Stimulated activated CD8-positive, alpha-beta memory T cell treated with anti-CD3 and anti-CD28 coated beads, Interleukin-15, amount 100 ng/mL, for 1 hour (primary cell): ENCODE data around the gene RFPL2.
"Not testable (repeated sequence)": the region's sequence is repeated elsewhere in the genome, so short reads cannot be mapped to it uniquely, and the experiment has no call there.

Source experiments
- DNase-seq: peaks from one replicate; pipeline ENCODE4 v3.0.0-alpha.2; 2020; ENCODE audit warnings: low read depth

The RFPL2 gene

DNA sequence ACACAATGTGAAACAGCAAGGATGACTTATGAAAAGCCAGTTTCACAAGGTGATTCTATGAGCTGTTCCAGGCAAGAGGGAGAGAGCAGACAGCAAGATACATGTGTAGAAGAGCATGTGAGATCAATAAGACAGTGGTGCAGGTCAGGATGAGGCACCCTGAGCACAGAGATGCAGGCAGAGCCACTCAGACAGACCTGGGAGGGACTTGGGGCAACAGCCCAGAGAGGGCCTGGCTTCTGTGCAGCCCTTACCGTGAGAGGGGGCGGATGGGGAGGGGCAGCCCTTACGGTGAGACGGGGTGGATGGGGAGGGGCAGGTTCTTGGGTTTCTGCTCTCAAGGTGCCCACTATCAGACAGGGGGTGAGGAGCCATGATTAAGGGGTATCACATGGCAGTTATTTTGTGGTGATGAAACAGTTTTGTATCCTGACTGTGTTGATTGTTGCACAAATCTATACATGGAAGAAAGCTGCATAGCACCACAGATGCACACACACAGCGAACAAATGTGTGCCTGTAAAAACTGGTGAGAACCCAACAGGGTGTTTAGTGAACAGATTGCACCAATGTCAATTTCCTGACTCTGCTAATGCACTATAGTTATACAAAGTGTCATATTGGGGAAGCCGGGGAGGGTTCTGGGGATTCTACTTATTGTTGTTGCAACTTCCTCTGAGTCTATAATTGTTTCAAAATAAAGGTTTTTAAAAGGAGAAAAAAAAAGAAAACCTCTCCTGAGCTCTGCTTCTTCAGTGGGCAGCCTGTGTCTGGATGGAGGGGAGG is 40.6 kb downstream of the RFPL2 start:
- no peak for DNase-seq

DNA sequence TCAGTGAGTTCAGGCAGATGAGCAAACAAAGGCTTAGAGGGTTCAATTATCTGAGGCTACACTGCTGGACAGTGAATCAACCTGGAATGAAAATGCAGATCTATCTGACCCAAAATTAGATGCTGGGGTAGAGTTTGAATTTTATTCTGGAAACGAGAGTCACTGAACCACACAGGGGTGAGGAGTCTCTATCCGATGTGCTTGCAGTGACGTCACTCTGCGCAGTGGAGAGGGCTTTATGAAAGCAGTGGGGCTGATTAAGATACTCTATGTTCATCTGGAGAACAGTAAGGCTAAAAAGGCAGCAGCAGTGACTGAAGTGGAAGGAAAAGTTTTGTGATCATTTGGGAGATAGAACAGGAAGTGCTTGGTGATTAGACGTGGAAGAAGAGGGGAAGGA is 44.5 kb downstream of the RFPL2 start:
- DNase-seq = not testable (repeated sequence)

DNA sequence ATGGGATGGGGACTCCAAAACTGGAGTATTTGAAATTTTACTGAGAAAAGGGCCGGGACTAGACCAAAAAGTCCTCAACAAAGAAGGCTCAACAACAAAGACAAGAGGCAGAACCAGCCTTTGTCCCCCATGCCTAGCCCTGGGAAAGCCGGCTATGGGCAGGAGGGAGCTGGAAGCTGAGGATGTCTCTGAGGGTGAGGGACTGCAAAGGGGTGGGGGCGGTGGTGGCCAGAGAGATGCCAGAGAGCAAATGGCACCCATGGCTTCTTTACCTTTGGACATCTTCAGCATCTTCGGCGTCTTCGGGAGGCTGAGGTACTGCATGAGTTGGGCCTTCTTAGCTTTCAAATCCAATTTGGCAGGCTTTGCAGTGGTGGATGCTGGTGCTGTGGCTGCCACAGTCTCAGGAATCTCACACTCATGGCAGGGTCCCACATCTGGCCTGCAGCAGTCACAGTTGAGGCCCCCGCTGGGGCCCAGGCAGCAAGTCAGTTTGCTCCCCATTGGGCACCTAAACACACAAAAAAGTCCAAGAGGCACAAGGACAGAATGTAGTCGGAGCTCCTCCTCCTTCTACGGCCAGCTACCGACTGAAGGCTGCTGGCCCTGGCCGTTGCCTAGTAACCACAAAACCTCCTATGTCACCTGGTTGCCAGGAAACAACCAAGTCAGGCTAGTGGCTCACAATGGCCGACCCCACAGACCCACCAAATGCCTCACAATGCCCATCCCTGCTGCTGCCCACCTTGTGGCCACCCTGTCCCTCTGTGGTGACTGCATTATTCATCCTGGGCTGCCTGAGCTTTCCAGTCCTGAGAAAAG is 46.0 kb downstream of the RFPL2 start, which contains the start of gene C22orf42:
Gene C22orf42 (minus strand): TSS at position 592 of the 822 bp plus-strand sequence. CDS start 88 bp downstream, at position 504.
- no peak for DNase-seq

DNA sequence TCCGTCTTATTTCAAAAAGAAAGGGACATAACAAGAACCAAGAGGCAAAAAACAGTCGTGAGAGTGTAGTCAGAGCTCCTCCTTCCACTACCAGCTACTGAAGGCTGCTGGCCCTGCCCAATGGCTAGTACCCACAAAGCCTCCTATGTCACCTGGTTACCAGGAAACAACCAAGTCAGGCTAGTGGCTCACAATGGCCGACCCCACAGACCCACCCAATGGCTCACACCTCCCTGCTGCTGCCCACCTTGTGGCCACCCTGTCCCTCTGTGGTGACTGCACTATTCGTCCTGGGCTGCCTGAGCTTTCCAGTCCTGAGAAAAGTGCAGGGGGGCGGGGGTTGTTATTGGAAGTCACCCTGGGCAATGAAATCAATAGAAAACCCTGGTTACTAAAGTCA is 47.2 kb downstream of the RFPL2 start:
- not testable (repeated sequence) for DNase-seq

DNA sequence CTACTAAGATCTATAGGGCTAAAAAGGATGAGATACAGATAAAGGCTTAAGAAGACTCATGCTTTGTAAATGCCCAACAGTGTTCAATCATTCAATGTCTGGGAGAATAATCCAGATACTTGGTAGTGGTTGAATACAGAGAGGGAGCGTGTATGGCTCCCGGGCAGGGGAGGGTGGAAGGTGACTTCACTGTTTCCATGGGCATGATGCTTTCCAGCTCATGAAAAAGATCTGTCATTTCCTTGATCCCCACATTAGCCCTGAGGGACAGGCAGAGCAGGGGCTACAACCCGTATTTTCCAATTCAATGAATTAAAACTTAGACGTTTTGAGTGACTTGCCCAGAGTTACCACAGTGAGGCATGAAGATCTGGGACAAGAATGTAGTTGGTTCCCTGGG is 50.1 kb downstream of the RFPL2 start:
- not testable (repeated sequence) for DNase-seq

DNA sequence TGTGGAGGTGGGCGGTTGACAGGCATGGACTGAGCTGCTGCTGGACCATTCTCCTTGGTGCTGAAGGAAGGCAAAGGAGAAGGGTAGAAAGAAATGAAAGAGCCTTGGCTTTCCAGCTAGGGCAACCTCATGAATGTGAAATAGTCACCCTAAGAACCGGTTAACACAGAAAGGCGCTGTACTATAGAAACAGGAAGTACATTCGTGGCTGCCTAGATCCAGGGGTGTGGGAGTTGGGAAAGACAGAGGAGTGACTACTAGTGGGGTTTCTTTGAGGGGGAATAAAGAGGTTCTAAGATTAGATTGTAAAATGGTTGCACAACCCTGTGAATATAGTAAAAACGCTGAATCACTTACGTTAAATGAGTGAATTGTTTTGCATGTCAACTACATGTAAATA is 53.2 kb downstream of the RFPL2 start:
- DNase-seq = not testable (repeated sequence)

DNA sequence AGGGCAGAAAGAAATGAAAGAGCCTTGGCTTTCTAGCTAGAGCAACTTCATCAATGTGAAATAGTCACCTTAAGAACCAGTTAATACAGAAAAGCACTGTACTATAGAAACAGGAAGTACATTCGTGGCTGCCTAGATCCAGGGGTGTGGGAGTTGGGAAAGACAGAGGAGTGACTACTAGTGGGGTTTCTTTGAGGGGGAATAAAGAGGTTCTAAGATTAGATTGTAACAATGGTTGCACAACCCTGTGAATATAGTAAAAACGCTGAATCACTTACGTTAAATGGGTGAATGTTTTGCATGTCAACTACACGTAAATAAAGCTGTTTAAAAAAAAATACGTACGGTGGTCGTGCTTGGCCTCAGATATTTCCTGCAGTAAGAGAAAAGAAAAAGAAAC is 54.2 kb downstream of the RFPL2 start:
- not testable (repeated sequence) for DNase-seq

DNA sequence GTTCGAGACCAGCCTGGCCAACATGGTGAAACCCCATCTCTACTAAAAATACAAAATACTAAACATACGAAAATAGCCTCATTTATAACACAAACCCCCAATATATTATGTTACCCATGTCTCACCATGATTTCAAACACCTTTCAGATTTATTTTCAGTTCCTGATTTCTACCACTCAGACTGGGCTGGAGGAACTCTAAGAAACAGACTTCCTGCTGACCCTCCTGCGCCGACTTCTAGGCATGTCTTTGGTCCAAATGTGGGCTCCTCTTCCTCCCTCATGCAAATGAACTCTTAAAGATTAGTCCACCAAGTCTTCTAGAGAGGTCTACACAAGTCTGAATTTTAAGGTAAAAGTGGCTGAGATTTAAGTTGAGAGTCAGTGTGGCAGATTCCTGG is 56.5 kb downstream of the RFPL2 start:
- not testable (repeated sequence) for DNase-seq

DNA sequence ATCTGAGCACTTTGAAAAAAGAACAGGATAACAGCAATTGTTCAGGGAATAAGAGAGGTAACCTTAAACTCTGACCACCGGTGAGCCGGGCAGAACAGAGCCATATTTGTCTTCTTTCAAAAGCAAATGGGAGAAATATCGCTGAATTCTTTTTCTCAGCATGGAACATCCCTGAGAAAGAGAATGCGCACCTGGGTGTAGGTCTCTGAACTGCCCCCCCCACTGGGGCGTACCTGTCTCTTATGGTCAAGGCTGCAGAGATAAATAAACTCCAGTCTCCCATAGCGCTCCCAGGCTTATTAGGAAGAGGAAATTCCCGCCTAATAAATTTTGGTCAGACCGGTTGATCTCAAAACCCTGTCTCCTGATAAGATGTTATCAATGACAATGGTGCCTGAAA is 57.7 kb downstream of the RFPL2 start:
- DNase-seq = not testable (repeated sequence)

DNA sequence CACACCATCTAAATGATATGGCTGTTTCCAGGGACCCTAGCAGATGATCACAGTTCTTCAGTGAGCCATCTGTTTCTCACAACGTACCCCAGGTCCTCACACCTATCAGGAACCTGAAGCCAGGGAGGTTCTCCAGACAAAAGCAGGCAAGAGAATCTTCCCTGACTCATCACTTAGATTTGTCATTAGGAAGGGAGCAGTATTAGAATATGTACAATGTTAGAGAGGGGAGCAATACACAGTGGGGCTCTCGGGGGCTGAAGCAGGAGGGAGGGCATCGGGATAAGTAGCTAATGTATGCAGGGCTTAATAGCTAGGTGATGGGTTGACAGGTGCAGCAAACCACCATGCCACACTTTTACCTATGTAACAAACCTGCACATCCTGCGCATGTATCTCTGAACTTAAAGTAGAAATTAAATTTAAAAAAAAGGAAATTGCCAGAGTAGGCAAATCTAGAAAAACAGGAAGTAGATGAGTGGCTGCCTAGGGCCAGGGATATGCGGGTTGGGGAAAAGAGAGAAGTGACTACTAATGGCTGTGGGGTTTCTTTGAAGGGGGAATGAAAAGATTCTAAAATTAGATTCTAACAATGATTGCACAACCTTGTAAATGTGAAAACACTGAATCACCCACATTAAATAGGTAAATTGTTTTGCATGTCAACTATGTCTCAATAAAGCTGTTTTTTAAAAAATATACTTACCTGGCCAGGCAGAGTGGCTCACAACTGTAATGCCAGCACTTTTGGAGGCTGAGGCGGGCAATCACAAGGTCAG is 60.2 kb downstream of the RFPL2 start:
- DNase-seq = no peak

DNA sequence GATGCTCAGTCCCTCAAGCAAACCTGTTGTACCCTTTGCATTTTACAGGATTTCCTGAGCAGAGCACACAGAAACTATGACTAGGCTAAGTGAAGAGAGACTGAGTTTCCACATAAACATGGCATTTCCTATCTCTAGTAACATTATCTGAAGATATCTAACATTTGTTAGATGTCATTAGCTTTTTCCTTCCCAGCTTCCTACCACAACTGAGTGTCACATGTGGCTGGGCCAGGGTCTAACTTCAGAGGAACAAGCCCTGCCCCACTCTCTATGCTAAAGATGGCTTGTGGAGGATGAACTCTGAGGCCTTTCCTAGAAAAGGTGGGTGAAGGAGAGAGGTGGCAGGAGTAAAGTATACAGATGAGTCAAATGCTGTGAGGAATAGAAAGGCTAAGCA is 62.3 kb downstream of the RFPL2 start:
- DNase-seq = no peak

DNA sequence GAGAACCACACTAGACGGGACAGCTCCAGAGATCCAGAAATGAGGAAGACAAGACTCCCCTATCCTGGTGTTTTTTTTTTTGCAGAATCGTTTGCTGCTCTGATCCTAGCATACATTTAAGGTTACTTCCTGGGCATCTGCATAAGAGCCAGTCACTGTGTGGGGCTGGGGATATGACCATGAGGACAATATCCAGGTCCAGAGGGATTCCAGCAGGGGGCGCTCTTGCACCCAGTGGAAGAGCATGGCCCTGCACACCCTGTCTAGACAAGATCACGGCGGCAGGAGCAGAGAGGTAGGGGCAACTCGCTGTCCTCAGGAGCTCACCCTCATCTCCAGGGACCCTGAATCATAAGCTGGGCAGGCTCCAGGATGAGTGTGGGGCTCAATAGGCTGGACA is 64.2 kb downstream of the RFPL2 start:
- DNase-seq = not testable (repeated sequence)
